Activated T-helper 1 cell treated with anti-CD3 and anti-CD28 coated beads, Interleukin-12 subunit alpha, Interleukin-12 subunit beta, Interleukin-2, Interleukin-4 antibody, amounts not matched to agents 30 ng/mL and 10 ng/mL and 1 ng/mL, durations not matched to agents 14 hours and 24 hours and 36 hours (primary cell): ENCODE data around the gene USB1. TPM values are rescaled to one million over a fixed set of nuclear protein-coding genes. Genes with fewer than 3 reads are reported as not detected.

Experiments
- DNase-seq: peaks from one replicate; pipeline ENCODE4 v3.0.0; 2021; ENCODE audit warnings: low spot score
- H3K27ac Mint-ChIP-seq: one replicate; pipeline ENCODE4 v1.8.0; 2021; ENCODE audit warnings: mild to moderate bottlenecking, mixed read lengths
- H3K27me3 Mint-ChIP-seq: one replicate; pipeline ENCODE4 v1.8.0; 2022; ENCODE audit warnings: mild to moderate bottlenecking, moderate library complexity, mixed read lengths; ENCODE audit not compliant: insufficient read depth
- H3K36me3 Mint-ChIP-seq: one replicate; pipeline ENCODE4 v1.8.0; 2021; ENCODE audit warnings: low read depth, mixed read lengths
- H3K4me1 Mint-ChIP-seq: one replicate; pipeline ENCODE4 v1.8.0; 2021; ENCODE audit warnings: low read depth, mixed read lengths
- H3K4me3 Mint-ChIP-seq: one replicate; pipeline ENCODE4 v1.8.0; 2021; ENCODE audit warnings: mild to moderate bottlenecking, moderate library complexity, mixed read lengths
- H3K9me3 Mint-ChIP-seq: one replicate; pipeline ENCODE4 v1.8.0; 2021; ENCODE audit warnings: mixed read lengths
- intact Hi-C: fragments of 100-400 bp; cut with micrococcal nuclease; formaldehyde crosslinking; loops from one replicate; pipeline ENCODE4 v1.15.1; 2024
- total RNA-seq: library from RNA; stranded (reverse); gene quantifications from 2 replicates; pipeline ENCODE4 v1.2.3, GENCODE V29; 2022

USB1 gene
- total RNA-seq, 1 donor from 2014 or later: 60.8 TPM

DNA sequence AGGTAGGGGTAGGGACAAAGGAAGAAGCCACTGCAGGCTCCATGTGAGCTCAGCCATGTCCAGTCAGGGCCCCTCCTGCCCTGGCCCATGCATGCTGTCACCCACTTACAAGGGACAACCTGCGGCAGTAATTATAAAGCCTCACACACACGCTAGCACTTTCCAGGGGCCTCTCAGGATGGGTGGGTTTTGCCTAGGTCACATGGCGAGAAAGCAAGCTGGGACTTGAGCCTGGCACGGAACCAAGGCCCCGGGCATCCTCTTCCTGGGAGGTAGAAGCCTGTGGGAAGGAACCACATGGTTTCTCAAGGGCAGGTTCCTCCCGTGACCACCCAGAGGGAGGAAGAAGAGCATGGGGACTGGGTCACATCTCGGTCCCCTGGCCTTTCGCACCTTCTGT lies 7.8 kb upstream of the USB1 start:
- intact Hi-C loops: no loop called here
- Mint-ChIP-seq H3K36me3 (peaks cover 21% of the 10 kb centered on the region), H3K4me3 (no peak overlapping the region), H3K4me1 (peaks cover 21% of the 10 kb centered on the region), H3K27ac (no peak overlapping the region), H3K27me3 (no peaks in the 10 kb centered on the region), H3K9me3 (no peaks in the 10 kb centered on the region)
- DNase-seq: no peak

- intact Hi-C loops: no loop called here
- no peaks in the 10 kb centered on the region for H3K9me3 Mint-ChIP-seq
- H3K27ac Mint-ChIP-seq: no peak overlapping the region
These were observed 7.3 kb upstream of the USB1 start for GRCh38 chr16:57993897-57994296.

DNA sequence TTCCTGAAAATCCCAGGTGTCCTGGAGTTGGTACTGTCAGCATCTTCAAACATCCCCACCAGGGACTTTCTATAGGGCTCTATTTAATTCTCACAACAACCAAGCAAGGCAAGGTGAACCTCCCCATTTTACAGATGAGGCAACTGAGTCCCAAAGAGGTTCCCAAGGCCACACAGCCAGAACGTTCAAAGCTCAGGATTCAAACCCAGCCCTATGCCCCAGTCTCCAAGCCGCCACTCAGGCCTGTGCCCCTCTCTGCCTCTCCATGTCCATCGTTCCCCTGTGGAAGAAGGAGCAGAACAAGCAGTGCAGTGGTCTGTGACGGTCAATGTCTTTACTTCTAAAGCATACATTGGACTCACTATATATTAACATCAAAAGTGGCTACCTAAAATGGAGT lies 6.8 kb upstream of the USB1 start:
- no peaks in the 10 kb centered on the region for H3K27me3 Mint-ChIP-seq
- intact Hi-C loops: no loop called here
- peaks cover 21% of the 10 kb centered on the region for H3K36me3 Mint-ChIP-seq
- H3K27ac Mint-ChIP-seq: no peak overlapping the region
- no peak overlapping the region for H3K4me3 Mint-ChIP-seq
- DNase-seq: no peak
- H3K4me1 Mint-ChIP-seq: peaks cover 31% of the 10 kb centered on the region
- H3K9me3 Mint-ChIP-seq: no peaks in the 10 kb centered on the region

More at GRCh38 chr16:57993897-57994296, 7.3 kb upstream of the USB1 start:
- Mint-ChIP-seq H3K36me3 (peaks cover 21% of the 10 kb centered on the region), H3K4me3 (no peak overlapping the region), H3K4me1 (peaks cover 26% of the 10 kb centered on the region), H3K27me3 (no peaks in the 10 kb centered on the region)
- no peak for DNase-seq

GRCh38 chr16:57994778-57995177 lies 6.4 kb upstream of the USB1 start:
- Mint-ChIP-seq H3K9me3 (no peaks in the 10 kb centered on the region), H3K4me3 (no peak overlapping the region), H3K27me3 (no peaks in the 10 kb centered on the region), H3K27ac (no peak overlapping the region), H3K4me1 (peaks cover 32% of the 10 kb centered on the region), H3K36me3 (peaks cover 21% of the 10 kb centered on the region)
- DNase-seq: peak; percentile 24
- intact Hi-C loops: loop anchor here (5.0 kb wide), 2 partner anchors 203 to 417 kb away; partner anchors contain the start of gene CSNK2A2

DNA sequence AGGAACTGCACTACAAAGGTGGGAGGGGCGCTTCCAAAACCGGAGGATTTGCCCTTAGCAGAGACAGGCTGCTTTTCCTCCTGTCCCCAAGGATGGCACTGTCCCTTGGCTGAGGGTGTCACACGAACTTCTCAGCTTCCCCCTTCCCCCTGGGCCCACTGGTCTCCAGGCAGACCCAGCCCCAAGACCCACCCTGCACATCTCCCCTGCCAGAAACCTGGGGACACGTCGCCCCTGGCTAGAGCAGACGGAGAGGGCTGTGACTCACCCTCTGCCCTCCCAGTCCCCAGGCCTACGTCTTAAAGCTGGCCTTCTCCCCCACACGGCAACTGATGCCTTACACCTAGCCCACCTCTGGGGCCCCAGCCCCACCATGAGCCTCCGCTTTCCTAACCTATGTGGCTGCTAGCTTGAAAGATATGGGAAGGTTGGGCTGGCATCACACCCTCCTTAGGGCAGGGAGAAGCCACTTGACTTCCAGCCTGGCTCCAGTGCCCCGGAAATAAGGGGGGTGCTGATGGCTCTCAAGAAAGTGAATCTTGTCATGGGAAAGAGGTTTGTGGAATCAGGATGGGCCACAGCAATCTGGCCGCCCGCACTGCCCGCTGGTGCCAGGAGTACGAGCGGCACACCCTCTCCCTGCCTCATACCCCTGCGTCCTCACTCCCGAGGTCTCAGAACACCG lies 5.3 kb upstream of the USB1 start:
- H3K9me3 Mint-ChIP-seq: no peaks in the 10 kb centered on the region
- no peak overlapping the region for H3K4me3 Mint-ChIP-seq
- peaks cover 32% of the 10 kb centered on the region for H3K4me1 Mint-ChIP-seq
- H3K27ac Mint-ChIP-seq: no peak overlapping the region
- H3K27me3 Mint-ChIP-seq: no peaks in the 10 kb centered on the region
- peaks cover 21% of the 10 kb centered on the region for H3K36me3 Mint-ChIP-seq
- DNase-seq: no peak
- intact Hi-C loops: loop anchor here (5.0 kb wide), 2 partner anchors 201 to 419 kb away; partner anchors contain the start of gene CSNK2A2

GRCh38 chr16:57996406-57997175 lies 4.6 kb upstream of the USB1 start:
- Mint-ChIP-seq H3K27ac (no peak overlapping the region), H3K36me3 (peaks cover 21% of the 10 kb centered on the region), H3K9me3 (no peaks in the 10 kb centered on the region), H3K4me3 (no peak overlapping the region), H3K4me1 (peaks cover 36% of the 10 kb centered on the region), H3K27me3 (no peaks in the 10 kb centered on the region)
- intact Hi-C loops: loop anchor here (5.0 kb wide), 2 partner anchors 201 to 419 kb away; partner anchors contain the start of gene CSNK2A2
- DNase-seq: no peak

GRCh38 chr16:57997176-57997527 lies 4.1 kb upstream of the USB1 start:
- intact Hi-C loops: loop anchor here (5.0 kb wide), 2 partner anchors 200 to 420 kb away; partner anchors contain the start of gene CSNK2A2
- peaks cover 42% of the 10 kb centered on the region for H3K4me1 Mint-ChIP-seq
- no peak for DNase-seq

DNA sequence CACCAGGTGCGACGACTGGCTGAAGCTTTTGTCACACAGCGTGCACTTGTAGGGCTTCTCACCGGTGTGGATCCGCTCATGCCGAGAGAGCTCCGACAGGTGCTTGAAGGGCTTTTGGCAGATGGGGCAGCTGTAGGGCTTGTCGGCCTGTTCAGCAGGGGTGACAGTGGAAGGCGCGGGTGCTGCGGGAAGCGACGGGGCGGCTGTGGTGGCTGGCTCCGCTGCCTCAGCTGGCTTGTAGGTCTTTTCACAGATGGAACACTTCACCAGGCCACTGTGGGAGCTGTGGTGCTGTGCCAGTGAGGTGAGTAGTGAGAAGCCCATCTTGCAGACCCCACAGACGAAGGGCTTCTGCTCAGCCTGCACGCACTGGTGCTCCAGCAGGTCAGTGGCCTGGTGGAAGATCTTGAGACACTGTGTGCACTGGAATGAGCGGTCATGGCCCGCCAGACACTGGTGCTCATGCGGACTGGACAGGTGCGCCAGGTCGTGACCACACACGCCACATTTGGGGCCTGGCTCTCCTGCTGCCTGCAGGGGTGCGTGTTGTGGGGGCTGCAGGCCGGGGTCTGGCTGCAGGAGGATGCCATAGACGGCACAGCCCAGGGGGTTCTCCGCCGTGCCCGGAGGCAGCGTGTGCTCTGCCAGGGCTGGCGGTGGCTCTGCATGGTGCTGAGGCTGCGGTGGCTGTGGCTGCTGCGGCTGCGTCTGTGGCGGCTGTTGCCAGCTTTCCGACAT lies 3.5 kb upstream of the USB1 start:
- Mint-ChIP-seq H3K36me3 (peaks cover 24% of the 10 kb centered on the region), H3K9me3 (no peaks in the 10 kb centered on the region), H3K27me3 (no peaks in the 10 kb centered on the region), H3K4me1 (peaks cover 47% of the 10 kb centered on the region), H3K27ac (no peak overlapping the region), H3K4me3 (peak overlapping the region; percentile 82)
- intact Hi-C loops: loop anchor here (5.0 kb wide), 2 partner anchors 200 to 420 kb away; partner anchors contain the start of gene CSNK2A2
- no peak for DNase-seq

More at GRCh38 chr16:57997176-57997527, 4.1 kb upstream of the USB1 start:
- Mint-ChIP-seq H3K36me3 (peaks cover 21% of the 10 kb centered on the region), H3K27me3 (no peaks in the 10 kb centered on the region), H3K27ac (no peak overlapping the region), H3K9me3 (no peaks in the 10 kb centered on the region), H3K4me3 (no peak overlapping the region)

DNA sequence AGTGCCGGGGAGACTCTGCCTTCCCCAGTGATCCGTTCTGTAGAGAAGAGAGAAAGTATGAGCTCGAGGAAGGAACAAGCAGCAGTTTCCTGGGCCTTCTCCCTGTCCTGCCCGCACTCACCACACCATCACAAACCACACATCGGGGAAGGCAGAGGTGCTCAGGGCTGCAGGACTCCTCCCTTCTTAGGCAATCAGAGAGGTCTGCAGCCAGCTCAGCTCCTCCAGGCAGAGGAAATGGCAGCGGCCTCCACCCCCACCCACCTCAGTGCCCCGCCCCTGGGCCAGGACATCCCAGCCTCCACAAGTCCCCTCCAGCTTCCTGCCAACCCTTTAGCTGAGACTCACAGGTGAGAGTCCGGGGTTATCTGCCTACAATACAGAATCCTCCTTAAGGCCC lies 2.7 kb upstream of the USB1 start:
- H3K27ac Mint-ChIP-seq: peak overlapping the region; percentile 65
- H3K27me3 Mint-ChIP-seq: no peaks in the 10 kb centered on the region
- H3K36me3 Mint-ChIP-seq: peaks cover 21% of the 10 kb centered on the region
- H3K9me3 Mint-ChIP-seq: no peaks in the 10 kb centered on the region
- H3K4me1 Mint-ChIP-seq: peaks cover 48% of the 10 kb centered on the region
- peak overlapping the region; percentile 82 for H3K4me3 Mint-ChIP-seq
- intact Hi-C loops: loop anchor here (5.0 kb wide), 2 partner anchors 199 to 421 kb away; partner anchors contain the start of gene CSNK2A2
- DNase-seq: peak; percentile 63

DNA sequence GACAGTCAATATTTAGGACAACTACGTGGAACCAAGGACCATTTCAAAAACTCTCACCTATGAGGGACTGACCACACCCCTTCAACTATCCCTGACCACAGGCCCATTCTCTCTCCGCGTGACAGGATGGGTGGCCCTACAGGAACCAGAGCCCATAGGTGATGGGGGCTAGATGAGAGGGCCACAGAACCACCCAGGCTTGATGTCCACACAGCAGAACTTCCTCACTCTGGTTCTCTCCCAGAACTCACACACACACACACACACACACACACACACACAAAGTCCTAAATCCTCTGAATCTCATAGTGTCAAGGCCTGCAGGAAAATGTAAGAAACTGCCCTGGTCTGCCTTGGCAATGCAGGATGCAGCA lies 2.2 kb upstream of the USB1 start:
- Mint-ChIP-seq H3K27ac (peak overlapping the region; percentile 65), H3K36me3 (peaks cover 24% of the 10 kb centered on the region), H3K27me3 (no peaks in the 10 kb centered on the region), H3K9me3 (no peaks in the 10 kb centered on the region), H3K4me3 (peak overlapping the region; percentile 82), H3K4me1 (peaks cover 52% of the 10 kb centered on the region)
- no peak for DNase-seq
- intact Hi-C loops: loop anchor here (1.0 to 5.0 kb wide), 3 partner anchors 198 to 422 kb away; partner anchors contain the start of gene CSNK2A2

GRCh38 chr16:57999366-57999970 lies 1.7 kb upstream of the USB1 start:
- peaks cover 25% of the 10 kb centered on the region for H3K36me3 Mint-ChIP-seq
- peak; percentile 25 for DNase-seq
- H3K9me3 Mint-ChIP-seq: no peaks in the 10 kb centered on the region
- H3K27ac Mint-ChIP-seq: peak overlapping the region; percentile 65
- H3K4me3 Mint-ChIP-seq: peak overlapping the region; percentile 82
- intact Hi-C loops: loop anchor here (1.0 to 5.0 kb wide), 3 partner anchors 198 to 422 kb away; partner anchors contain the start of gene CSNK2A2
- H3K27me3 Mint-ChIP-seq: no peaks in the 10 kb centered on the region
- H3K4me1 Mint-ChIP-seq: peaks cover 51% of the 10 kb centered on the region
